HG02884 (cell line): ENCODE results near the gene B4GALNT3.

Source experiments
- ATAC-seq: cut with Tn5 transposase; IDR thresholded peaks from one replicate; pipeline ENCODE4 v1.9.1; 2021; ENCODE audit warnings: mild to moderate bottlenecking, moderate library complexity; ENCODE audit not compliant: unreplicated experiment

B4GALNT3 gene

DNA sequence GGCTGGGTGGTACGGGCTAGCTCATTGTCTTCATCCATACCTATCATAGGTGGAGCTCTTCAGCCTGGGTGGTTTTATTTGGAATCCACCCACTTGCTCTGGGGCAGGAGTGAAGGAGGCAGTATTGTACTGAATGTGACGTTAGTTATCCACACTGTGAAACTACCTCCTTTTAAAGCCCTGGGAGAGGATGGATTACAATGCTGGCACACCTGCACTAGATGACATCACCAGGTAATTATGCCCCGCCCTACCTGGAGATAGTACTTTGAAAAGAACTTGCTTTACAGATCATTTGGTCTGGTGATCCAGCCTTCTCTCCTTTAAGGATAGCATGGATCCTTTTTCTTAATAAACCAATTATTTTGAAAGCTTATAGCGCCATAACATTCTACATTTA lies 78.0 kb downstream of the B4GALNT3 start:
- ATAC-seq, result no peak

GRCh38 chr12:538731-539539 lies 79.2 kb downstream of the B4GALNT3 start:
- no peak for ATAC-seq

- no peak for ATAC-seq
Measured at GRCh38 chr12:539540-540310, 80.0 kb downstream of the B4GALNT3 start.

DNA sequence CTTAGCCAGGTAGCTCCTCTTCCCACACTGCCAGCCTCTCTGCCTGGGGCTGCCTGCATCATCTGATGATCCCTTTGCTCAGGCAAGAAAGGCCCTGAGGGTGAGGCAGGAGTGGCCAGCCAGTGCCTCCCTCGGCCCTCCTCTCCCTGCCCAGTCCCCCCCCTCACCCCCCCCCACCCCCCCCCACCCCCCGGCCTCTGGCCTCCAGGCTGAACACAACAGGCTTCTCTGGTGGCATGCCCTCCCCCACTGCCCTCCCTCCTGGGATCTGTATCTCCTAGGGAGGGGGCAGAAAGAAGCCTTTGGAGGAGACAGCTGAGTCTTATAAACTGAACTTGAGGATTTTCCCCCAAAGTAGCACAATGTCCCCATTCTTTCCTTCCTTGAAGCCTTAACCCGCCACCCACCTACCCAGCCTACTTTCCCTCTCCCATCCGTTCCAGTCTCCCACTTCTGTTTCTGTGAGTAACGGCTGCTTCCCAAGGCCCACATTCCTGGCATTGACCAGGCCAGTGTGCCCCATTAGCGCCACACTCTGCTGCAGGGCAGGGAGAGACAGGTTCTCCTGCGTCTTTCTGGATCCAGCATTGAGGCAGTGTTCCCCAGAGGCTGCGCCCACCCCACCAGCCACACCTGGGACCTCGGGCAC lies 82.1 kb downstream of the B4GALNT3 start:
- ATAC-seq, result no peak

DNA sequence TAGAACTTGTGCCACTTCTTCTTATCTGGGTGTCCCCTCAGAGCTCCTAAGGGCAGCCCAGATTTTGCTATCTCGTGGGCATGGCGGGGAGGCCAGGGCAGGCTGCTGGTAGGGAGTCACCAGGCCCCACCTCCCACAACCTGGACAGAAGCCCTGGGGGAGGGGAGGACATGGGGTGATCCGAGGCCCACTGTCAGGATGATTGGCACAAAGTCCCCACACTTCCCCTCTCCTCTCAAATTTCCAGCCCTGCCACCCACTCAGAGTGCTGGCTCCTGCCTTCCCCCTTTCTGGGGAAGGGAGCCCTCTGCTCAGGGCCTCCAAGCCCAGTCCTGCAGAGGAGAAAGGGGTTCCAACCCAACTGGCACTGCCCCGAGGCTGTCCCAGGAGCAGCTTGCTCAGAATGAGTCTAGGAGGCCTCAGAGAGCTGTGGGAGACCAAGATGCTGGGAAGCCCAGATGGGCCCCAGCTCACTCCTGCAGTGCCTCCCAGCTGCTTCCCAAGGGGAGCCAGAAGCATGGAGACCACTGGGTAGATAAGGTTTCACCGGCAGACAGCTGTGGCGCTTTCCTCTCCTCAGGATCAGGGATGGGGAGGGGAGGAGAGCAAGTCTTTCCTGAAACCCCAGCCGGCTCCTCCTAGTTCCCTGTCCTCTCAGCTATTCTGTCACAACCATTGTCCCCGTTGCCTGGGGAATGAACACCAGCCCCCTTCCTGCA lies 82.8 kb downstream of the B4GALNT3 start:
- ATAC-seq, result no peak

- ATAC-seq, result no peak
Measured at GRCh38 chr12:543114-543451, 83.3 kb downstream of the B4GALNT3 start.

DNA sequence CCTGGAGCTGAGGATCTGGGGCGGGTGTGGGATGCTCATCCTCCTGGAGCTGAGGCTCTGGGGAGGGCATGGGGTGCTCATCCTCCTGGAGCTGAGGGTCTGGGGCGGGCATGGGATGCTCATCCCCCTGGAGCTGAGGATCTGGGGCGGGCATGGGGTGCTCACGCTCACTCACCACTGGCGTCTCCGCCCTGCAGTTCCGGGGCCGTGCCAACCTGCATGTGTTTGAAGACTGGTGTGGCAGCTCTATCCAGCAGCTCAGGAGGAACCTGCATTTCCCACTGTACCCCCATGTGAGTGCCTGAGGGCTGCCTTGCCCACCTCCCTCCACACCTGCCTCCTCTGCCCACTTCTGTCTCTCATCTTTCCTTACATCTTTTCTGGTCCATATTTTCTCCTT lies 84.4 kb downstream of the B4GALNT3 start:
- ATAC-seq, result no peak

GRCh38 chr12:544941-545635 lies 85.3 kb downstream of the B4GALNT3 start:
- no peak for ATAC-seq

GRCh38 chr12:545835-546234 lies 86.1 kb downstream of the B4GALNT3 start:
- no peak for ATAC-seq

- ATAC-seq, result no peak
Measured at GRCh38 chr12:546265-546919, 86.7 kb downstream of the B4GALNT3 start.

DNA sequence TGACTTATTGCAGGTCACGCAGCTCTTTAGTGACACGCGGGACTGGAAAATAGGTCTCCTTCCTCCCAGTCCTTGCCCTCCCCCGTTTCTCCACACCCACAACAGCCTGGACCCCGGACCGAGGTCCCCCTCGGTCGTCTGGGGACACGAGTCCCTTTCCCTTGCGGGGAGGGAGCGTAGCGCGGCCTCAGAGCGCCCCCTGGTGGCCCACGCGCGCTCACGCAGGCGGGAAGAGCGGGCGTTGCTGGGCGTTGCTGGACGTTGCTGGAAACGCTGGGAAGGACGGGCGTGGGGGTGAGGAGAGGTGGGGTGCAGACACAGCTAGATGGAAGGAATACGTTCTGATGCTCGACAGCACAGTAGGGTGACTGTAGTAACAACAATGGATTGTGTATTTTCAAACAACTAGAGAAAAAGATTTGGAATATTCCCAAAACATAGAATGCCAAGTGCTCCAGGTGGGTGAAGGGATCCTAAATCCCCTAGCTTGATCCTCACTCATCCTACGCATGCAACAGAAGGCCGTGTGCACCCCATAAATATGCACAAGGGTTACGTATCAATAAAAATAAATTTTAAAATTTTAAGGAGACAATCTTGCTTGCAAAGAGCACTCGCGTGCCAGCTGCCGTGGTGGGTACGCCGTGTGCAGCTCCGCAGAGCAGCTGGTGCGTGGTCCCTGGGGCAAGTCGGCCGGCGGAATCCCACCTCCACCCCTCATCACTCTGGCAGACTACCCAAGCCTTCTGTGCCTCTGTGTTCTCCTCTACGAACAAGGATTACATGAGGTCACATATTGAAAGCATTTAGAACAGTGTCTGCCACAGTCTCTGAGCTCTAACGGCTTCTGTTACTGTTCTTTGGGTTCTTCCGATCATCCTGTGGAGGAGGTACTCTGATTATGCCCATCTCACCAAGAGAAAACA lies 87.4 kb downstream of the B4GALNT3 start:
- ATAC-seq, result no peak

DNA sequence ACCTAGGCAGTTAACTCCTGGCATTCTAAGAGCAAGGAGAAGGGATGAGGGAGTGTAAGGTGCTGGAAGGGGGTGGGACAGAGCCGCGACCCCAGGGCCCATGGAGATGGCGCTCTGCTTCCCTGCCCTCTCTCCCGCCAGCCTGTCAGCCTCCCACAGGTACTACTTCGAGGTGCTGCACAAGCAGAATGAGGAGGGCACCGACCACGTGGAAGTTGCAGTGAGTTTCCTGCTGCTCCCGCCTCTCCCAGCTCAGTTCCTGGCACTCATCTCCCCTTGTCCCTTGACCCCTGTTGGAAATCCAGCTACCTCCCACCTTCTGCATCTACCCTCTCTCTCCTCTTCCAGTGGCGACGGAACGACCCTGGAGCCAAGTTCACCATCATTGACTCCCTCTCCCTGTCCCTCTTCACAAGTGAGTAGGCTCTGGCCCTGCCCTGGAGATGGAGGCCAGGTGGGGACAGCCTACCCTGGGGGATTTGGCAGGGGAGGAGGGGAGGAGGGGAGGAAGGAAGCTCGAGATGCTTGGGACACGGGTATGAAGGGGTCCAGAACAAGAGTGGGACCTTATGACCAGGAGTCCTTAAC lies 88.2 kb downstream of the B4GALNT3 start:
- ATAC-seq, result no peak

- ATAC-seq, result no peak
Measured at GRCh38 chr12:549476-550082, 89.8 kb downstream of the B4GALNT3 start.

DNA sequence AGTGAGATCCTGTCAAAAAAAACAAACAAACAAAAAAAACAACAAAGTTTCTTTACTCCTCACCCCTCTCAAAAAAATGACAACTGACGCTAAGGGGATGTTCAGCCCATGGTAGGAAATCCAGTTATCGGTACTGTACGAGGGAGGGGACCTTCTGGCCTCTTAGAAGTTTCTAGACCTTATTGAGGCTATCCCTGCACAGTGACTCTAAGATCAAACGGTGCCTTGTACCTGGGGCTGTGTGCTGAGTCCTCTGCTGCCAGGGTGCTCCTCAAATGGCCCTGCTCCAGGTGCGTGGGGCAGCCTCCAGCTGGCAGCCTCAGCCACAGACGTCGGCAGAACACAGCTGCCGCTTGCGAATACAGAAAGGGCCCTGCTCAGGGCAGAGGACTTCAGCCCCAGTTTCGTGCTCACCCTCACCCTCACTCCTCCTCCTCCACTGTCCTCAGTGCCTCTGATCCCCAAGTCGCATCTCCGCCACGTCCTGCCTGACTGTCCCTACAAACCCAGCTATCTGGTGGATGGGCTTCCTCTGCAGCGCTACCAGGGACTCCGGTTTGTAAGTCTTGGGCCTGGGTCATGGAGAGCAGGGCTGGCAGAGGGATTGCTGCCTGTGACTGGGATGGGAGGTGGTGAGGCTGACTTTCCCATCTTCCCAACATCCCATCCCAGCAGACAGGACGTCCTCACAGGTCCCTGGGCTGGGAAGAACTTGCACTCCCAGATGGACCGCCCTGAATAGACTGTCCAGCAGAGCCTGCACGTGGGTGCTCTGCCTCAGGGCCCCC lies 90.9 kb downstream of the B4GALNT3 start:
- ATAC-seq, result no peak

DNA sequence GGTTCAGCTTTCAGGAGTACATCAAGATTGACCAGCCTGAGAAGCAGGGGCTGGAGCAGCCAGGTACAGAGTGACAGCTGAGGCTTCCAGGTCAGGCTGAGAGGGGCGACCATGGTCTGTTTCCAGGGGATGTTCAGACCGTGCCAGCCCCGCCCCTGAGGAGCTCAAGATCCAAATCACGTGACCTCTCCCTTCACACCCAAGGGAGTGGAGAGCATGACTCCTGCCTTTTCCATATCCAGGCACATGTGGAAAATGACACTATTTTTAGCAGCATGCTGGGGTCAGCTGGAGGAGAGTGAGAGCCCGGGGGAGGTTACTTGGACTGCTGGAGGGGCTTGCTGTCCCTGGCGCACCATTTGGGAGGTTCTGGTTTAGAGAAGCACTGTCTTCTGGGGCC lies 92.7 kb downstream of the B4GALNT3 start:
- no peak for ATAC-seq

GRCh38 chr12:553216-554000 lies 93.7 kb downstream of the B4GALNT3 start:
- ATAC-seq, result peak; percentile 60

- ATAC-seq, result no peak
Measured at GRCh38 chr12:554001-554285, 94.2 kb downstream of the B4GALNT3 start.
